HepG2 (cell line): ENCODE results near the gene C19orf44.

Source experiments
- ATF2 ChIP-seq: sonication (generic); formaldehyde crosslinking; IDR thresholded peaks from 2 replicates; pipeline ENCODE4 v1.4.0; 2020; ENCODE audit warnings: missing genetic modification reagents
- CTCF ChIP-seq: sonication (generic); formaldehyde crosslinking; IDR thresholded peaks from 2 replicates; pipeline ENCODE4 v1.5.0; 2020; ENCODE audit warnings: mild to moderate bottlenecking, missing genetic modification reagents, moderate library complexity
- FOXK2 ChIP-seq: fragments of 450-650 bp; IDR thresholded peaks from 2 replicates; pipeline ENCODE4 v1.6.1; 2016
- GZF1 ChIP-seq: sonication (generic); formaldehyde crosslinking; IDR thresholded peaks from 2 replicates; pipeline ENCODE4 v1.5.1; 2020; ENCODE audit warnings: mild to moderate bottlenecking, missing genetic modification reagents
- JUND ChIP-seq: sonication (generic); formaldehyde crosslinking; IDR thresholded peaks from 2 replicates; pipeline ENCODE4 v1.8.0; 2022; ENCODE audit warnings: mild to moderate bottlenecking, missing genetic modification reagents
- KDM2A ChIP-seq: sonication (generic); formaldehyde crosslinking; IDR thresholded peaks from 2 replicates; pipeline ENCODE4 v1.4.0; 2020; ENCODE audit warnings: low read depth, missing genetic modification reagents, borderline replicate concordance
- KDM3A ChIP-seq: IDR thresholded peaks from 2 replicates; pipeline ENCODE4 v1.6.1; 2018; ENCODE audit warnings: low read depth, missing compliant biosample characterization
- RXRA ChIP-seq: sonication (generic); formaldehyde crosslinking; IDR thresholded peaks from 2 replicates; pipeline ENCODE4 v1.5.1; 2020; ENCODE audit warnings: missing genetic modification reagents
- XRCC5 ChIP-seq: fragments of 200-400 bp; formaldehyde crosslinking; optimal IDR thresholded peaks from 2 replicates; pipeline ENCODE3; 2017; ENCODE audit warnings: mild to moderate bottlenecking, low read length

GRCh38 chr19:16532440-16533234 lies 36.4 kb downstream of the C19orf44 start:
- TF ChIP-seq KDM2A (CRISPR knock-in tag), result no peak
- TF ChIP-seq ATF2, result no peak
- TF ChIP-seq XRCC5, result no peak
- TF ChIP-seq FOXK2, result no peak
- no peak for TF ChIP-seq GZF1 (CRISPR knock-in tag)
- no peak for TF ChIP-seq CTCF (CRISPR knock-in tag)
- TF ChIP-seq RXRA (CRISPR knock-in tag), result no peak
- TF ChIP-seq KDM3A (CRISPR knock-in tag), result no peak
- no peak for TF ChIP-seq JUND (CRISPR knock-in tag)
